Skeletal muscle satellite cell (primary cell): ENCODE data around the gene CYP4F2.
"Not testable (repeated sequence)": the region's sequence is repeated elsewhere in the genome, so short reads cannot be mapped to it uniquely, and the experiment has no call there.

Experiments used
- H3K27me3 ChIP-seq: 2 replicates; pipeline ENCODE4 v1.7.0; 2013; ENCODE audit warnings: low read length; ENCODE audit not compliant: control insufficient read depth, insufficient read depth
- H3K36me3 ChIP-seq: 2 replicates; pipeline ENCODE4 v1.7.0; 2013; ENCODE audit warnings: mild to moderate bottlenecking, control low read depth, low read length; ENCODE audit not compliant: insufficient read depth
- H3K4me1 ChIP-seq: 2 replicates; pipeline ENCODE4 v1.7.0; 2013; ENCODE audit warnings: low read length; ENCODE audit not compliant: control insufficient read depth, insufficient read depth
- H3K4me2 ChIP-seq: 2 replicates; pipeline ENCODE4 v1.7.0; 2013; ENCODE audit warnings: mild to moderate bottlenecking, low read length
- H3K4me3 ChIP-seq: 2 replicates; pipeline ENCODE4 v1.7.0; 2013; ENCODE audit warnings: low read length
- H3K9ac ChIP-seq: 2 replicates; pipeline ENCODE4 v1.7.0; 2013; ENCODE audit warnings: mild to moderate bottlenecking, low read depth, low read length, moderate library complexity
- H3K9me3 ChIP-seq: replicated peaks from 2 replicates; pipeline ENCODE4 v1.7.0; 2013; ENCODE audit warnings: mild to moderate bottlenecking, control low read depth, low read length

The CYP4F2 gene

DNA sequence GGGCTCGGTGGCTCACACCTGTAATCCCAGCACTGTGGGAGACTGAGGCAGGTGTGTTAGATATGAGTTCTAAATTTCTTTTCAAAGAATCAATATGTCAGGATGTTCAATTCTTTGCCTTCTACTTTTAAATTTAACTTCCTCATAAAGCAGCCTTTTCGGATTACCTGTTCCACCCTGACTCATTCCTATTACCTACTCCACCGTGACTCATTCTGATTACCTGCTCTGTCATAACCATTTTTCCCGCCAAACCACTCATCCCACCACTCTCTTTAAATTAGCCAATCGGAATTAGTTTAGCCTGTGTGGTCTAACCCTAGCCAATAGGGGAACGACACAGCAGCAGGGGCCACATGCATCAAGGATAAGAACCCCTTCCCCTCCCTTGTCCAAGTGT is 24.1 kb downstream of the CYP4F2 start:
- H3K9ac ChIP-seq, H3K36me3 ChIP-seq, H3K9me3 ChIP-seq, H3K4me1 ChIP-seq, H3K27me3 ChIP-seq, H3K4me3 ChIP-seq, H3K4me2 ChIP-seq: not testable (repeated sequence)

DNA sequence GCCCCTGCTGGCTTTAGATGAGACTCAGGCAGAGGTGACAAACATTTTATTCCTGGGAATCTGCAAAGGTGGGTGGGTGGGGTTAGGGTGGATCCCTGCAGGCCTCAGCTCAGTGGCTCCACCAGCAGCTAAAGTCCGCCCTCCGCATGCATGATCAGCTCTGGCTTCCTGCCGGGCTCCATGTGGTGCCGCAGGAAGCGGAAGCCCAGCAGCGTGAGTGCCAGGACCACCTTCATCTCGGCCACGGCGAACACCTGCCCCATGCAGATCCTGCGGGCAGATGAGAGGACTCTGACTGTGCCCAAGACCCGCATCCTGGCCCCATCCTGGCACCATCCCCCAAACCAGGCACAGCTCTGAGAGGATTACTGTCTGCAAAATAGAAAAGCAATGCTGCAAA is 26.3 kb downstream of the CYP4F2 start:
- no peaks in the 10 kb centered on the region for H3K27me3 ChIP-seq
- no peak overlapping the region for H3K9ac ChIP-seq
- no peaks in the 10 kb centered on the region for H3K9me3 ChIP-seq
- H3K4me2 ChIP-seq: no peak overlapping the region
- H3K36me3 ChIP-seq: no peaks in the 10 kb centered on the region
- H3K4me1 ChIP-seq: no peaks in the 10 kb centered on the region
- H3K4me3 ChIP-seq: no peak overlapping the region

DNA sequence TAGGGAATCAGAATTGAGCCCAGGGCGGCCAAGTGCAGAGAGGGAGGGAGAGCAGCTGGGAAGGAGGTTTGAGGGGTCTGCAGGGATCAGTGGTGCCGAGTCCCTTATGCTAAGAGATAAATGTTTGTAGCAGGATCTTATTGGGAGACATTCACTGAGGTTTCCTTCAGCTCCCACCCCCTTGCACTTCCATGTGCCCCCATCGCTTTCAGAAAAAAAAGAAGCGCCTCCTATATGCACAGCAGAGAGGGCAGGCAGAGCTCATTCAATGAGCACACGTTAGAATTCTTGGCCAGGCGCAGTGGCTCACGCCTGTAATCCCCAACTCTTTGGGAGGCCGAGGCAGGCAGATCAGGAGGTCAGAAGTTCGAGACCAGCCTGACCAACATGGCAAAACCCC is 28.0 kb downstream of the CYP4F2 start:
- no peak overlapping the region for H3K4me3 ChIP-seq
- no peaks in the 10 kb centered on the region for H3K36me3 ChIP-seq
- no peak overlapping the region for H3K4me2 ChIP-seq
- H3K9me3 ChIP-seq: no peaks in the 10 kb centered on the region
- no peaks in the 10 kb centered on the region for H3K4me1 ChIP-seq
- no peaks in the 10 kb centered on the region for H3K27me3 ChIP-seq
- H3K9ac ChIP-seq: no peak overlapping the region

DNA sequence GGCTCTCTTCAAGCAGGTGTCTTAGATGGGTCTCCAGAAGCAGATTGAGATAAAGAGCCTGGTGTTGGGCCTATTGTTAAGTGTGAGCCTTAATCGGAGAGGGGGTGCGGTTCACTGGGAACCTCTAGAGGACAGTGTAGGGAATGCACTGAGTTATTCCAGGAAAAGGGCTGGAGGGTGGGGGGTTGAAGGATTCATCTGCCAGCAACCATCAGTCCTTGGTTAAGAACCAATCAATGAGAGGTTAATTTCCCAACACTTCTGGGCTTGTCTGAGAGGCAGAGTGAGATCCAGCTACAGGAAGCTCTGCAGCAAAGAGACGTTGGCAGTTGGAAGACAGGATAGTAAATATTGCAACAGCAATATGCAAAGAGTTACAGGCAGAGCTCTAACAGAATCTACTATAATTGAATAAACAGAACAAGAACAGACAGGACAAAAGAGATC is 28.7 kb downstream of the CYP4F2 start:
- Histone ChIP-seq H3K4me3 (no peak overlapping the region), H3K4me2 (no peak overlapping the region), H3K36me3 (no peaks in the 10 kb centered on the region), H3K9me3 (no peaks in the 10 kb centered on the region), H3K27me3 (no peaks in the 10 kb centered on the region), H3K4me1 (no peaks in the 10 kb centered on the region), H3K9ac (no peak overlapping the region)

- Histone ChIP-seq H3K36me3 (no peaks in the 10 kb centered on the region), H3K9ac (no peak overlapping the region), H3K4me3 (no peak overlapping the region), H3K4me2 (no peak overlapping the region), H3K4me1 (no peaks in the 10 kb centered on the region), H3K27me3 (no peaks in the 10 kb centered on the region), H3K9me3 (no peaks in the 10 kb centered on the region)
These were observed 31.2 kb downstream of the CYP4F2 start for GRCh38 chr19:15866636-15867035.

DNA sequence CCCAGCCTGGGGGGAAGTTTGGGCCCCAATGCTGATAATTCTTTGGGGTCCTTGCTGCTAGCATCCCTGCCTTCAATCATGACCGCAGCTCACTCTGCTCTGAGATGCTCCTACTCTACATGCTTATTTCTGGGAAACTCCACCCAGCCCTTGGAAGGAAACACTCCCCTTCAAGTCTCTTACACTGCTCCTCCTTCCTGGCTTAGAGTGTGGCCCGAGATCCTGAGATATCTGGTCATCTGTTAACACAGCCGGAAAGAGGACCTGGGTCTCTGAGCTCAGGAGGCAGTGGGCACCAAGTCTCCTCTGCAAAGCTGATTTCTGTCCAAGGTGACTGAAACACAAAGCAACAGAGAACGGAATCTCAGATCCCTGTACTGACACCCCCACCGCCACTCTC is 33.0 kb downstream of the CYP4F2 start:
- no peak overlapping the region for H3K4me3 ChIP-seq
- H3K4me1 ChIP-seq: no peaks in the 10 kb centered on the region
- H3K9me3 ChIP-seq: no peaks in the 10 kb centered on the region
- no peak overlapping the region for H3K4me2 ChIP-seq
- H3K9ac ChIP-seq: no peak overlapping the region
- H3K36me3 ChIP-seq: no peaks in the 10 kb centered on the region
- no peaks in the 10 kb centered on the region for H3K27me3 ChIP-seq

DNA sequence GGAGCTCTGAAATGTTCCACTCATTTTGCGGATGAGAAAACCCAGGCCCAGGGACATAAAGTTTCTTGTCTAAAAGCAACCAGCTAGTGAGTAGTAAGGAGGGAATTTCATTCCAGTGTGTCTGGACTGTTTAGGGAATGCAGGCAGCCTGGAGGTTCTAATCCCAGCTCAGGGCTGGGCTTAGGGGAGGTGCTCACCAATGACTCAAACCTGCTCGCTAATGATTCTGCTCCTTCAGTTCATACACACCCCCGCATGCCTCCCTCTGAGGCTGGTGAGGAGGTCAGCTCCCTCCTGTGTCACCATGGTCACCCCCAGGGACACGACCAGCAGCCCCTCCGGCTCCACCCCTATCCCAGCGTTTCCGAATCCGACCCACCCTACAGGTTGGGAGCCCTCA is 34.6 kb downstream of the CYP4F2 start:
- Histone ChIP-seq H3K27me3 (no peaks in the 10 kb centered on the region), H3K36me3 (no peaks in the 10 kb centered on the region), H3K9me3 (no peaks in the 10 kb centered on the region), H3K9ac (no peak overlapping the region), H3K4me1 (no peaks in the 10 kb centered on the region), H3K4me2 (no peak overlapping the region), H3K4me3 (no peak overlapping the region)

DNA sequence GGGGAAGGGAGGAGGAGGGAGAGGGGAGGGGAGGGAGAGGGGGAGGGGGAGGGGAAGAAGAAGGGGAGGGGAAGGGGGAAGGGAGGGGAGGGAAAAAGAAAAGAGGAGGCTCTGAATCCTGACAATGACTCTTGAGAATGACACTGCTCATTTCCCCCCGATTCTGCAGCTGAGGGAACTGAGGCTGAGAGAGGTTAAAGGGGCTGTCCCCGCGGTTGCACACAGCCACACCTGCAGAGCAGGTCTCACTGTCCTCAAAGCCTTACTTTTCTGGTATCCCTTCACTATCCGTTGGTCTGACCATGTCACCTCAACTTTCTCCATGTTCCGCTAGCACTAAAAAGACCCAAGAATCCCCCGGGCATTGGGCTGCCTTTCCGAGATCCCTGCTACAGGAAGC is 35.4 kb downstream of the CYP4F2 start:
- Histone ChIP-seq H3K27me3 (no peaks in the 10 kb centered on the region), H3K9me3 (no peaks in the 10 kb centered on the region), H3K4me3 (no peak overlapping the region), H3K4me2 (no peak overlapping the region), H3K36me3 (no peaks in the 10 kb centered on the region), H3K9ac (no peak overlapping the region), H3K4me1 (no peaks in the 10 kb centered on the region)

DNA sequence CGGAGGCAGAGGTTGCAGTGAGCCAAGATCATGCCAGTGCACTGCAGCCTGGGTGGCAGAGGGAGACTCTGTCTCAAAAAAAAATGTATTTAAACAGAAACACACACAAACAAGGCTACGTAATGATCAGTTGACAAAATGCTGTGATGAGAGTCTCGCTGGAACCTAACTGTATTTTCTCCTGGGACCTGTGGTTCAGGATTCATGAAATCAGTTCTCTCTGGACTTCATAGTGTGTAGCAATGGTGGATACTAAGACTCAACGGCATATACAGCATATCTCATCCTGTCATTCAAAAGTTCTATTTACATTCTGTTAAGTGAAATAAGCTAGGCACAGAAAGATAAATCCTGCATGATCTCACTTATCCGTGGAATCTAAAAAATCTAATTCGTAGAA is 37.4 kb downstream of the CYP4F2 start:
- no peak overlapping the region for H3K4me3 ChIP-seq
- H3K4me2 ChIP-seq: no peak overlapping the region
- H3K36me3 ChIP-seq: no peaks in the 10 kb centered on the region
- H3K4me1 ChIP-seq: no peaks in the 10 kb centered on the region
- H3K9ac ChIP-seq: no peak overlapping the region
- H3K27me3 ChIP-seq: no peaks in the 10 kb centered on the region
- H3K9me3 ChIP-seq: no peaks in the 10 kb centered on the region

DNA sequence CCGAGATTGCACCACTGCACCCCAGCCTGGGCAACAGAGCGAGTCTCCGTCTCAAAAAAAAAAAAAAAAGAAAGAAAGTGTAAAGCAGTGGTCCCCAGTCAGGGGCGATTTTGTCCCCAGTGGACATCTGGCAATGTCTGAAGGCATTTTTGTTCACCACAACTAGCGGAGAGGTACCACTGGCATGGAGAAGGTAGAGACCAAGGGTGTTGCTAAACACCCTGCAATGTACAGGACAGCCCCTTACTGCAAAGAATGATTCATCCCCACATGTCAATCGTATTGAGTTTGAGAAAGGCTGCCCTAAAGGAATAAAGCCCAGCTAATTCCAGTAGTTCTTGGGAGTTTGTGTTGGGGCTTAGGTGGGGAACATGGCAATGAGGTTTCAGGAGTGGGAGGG is 38.7 kb downstream of the CYP4F2 start:
- Histone ChIP-seq H3K4me1 (no peaks in the 10 kb centered on the region), H3K4me3 (no peak overlapping the region), H3K9ac (no peak overlapping the region)

DNA sequence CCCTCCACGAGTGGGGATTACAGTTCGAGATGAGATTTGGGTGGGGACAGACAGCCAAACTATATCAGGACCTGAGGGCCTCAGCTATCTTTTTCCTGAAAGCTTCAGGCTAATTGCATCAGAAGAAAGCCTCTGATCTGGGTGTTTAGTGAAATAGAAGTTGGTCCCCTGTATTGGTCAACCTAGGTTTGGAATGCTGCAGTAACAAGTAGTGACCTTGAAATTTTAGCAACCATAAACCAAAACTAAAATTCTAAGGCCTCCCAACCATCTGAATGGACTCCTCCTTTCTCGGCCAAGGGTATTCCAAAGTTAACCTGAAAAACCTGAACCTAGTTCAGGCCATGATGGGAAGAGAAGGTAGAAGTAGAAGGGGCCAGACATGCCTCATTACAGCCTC is 47.5 kb downstream of the CYP4F2 start:
- H3K36me3 ChIP-seq: no peaks in the 10 kb centered on the region

More for the DNA sequence above, 38.7 kb downstream of the CYP4F2 start:
- H3K9me3 ChIP-seq: no peaks in the 10 kb centered on the region
- no peaks in the 10 kb centered on the region for H3K27me3 ChIP-seq
- no peaks in the 10 kb centered on the region for H3K36me3 ChIP-seq
- no peak overlapping the region for H3K4me2 ChIP-seq

GRCh38 chr19:15846923-15847322 is 51.0 kb downstream of the CYP4F2 start:
- H3K4me3 ChIP-seq: no peak overlapping the region
- H3K36me3 ChIP-seq: no peaks in the 10 kb centered on the region
- no peaks in the 10 kb centered on the region for H3K4me1 ChIP-seq
- no peak overlapping the region for H3K4me2 ChIP-seq
- peaks cover 5% of the 10 kb centered on the region for H3K9me3 ChIP-seq
- no peaks in the 10 kb centered on the region for H3K27me3 ChIP-seq
- no peak overlapping the region for H3K9ac ChIP-seq

More for the DNA sequence above, 47.5 kb downstream of the CYP4F2 start:
- Histone ChIP-seq H3K9me3 (peaks cover 7% of the 10 kb centered on the region), H3K4me2 (no peak overlapping the region), H3K4me1 (no peaks in the 10 kb centered on the region), H3K27me3 (no peaks in the 10 kb centered on the region), H3K4me3 (no peak overlapping the region), H3K9ac (no peak overlapping the region)

DNA sequence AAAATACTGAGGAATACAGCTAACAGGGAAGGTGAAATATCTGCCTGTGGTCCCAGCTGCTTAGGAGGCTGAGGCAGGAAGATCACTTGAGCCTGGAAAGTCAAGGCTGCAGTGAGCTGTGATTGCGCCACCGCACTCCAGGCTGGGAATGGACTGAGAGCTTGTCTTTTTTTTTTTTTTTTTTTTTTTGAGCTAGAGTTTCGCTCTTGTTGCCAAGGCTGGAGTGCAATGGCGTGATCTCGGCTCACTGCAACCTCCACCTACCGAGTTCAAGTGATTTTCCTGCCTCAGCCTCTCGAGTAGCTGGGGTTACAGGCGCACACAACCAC is 54.0 kb downstream of the CYP4F2 start:
- H3K4me2 ChIP-seq, H3K9ac ChIP-seq, H3K9me3 ChIP-seq, H3K36me3 ChIP-seq, H3K27me3 ChIP-seq, H3K4me3 ChIP-seq, H3K4me1 ChIP-seq: not testable (repeated sequence)
